ENCODE data around the gene VPS37C. TPM values are rescaled to one million over a fixed set of nuclear protein-coding genes. Genes with fewer than 3 reads are reported as not detected.

The VPS37C gene
- total RNA-seq, 1 experiment from 2014 or later: 19.0 TPM

GRCh38 chr11:61112575-61112974 is 48.7 kb downstream of the VPS37C start:
- Histone ChIP-seq H3K18ac (ENCODE audit: insufficient read length, low read depth, low read length) (no peak overlapping the region), H4K20me1 (ENCODE audit: control insufficient read depth, insufficient read depth, insufficient read length) (no peaks in the 10 kb centered on the region), H4K8ac (replicated peaks; ENCODE audit: insufficient read length, low read depth, low read length) (no peak overlapping the region), H2AK5ac (ENCODE audit: insufficient read length, low read length) (no peak overlapping the region), H4K5ac (ENCODE audit: insufficient read length, low read depth, low read length) (no peak overlapping the region), H4K91ac (ENCODE audit: insufficient read length, low read depth, low read length) (no peak overlapping the region), H3K27me3 (ENCODE audit: insufficient read depth, low read length) (no peaks in the 10 kb centered on the region), H3K79me2 (ENCODE audit: insufficient read depth, low read length) (no peaks in the 10 kb centered on the region), H3K4me2 (ENCODE audit: insufficient read depth, insufficient read length, low read length) (no peak overlapping the region), H3K23ac (ENCODE audit: insufficient read length, low read depth, low read length) (no peak overlapping the region), H2BK15ac (ENCODE audit: low read depth, low read length) (no peak overlapping the region), H2BK20ac (ENCODE audit: low read depth, low read length, poor library complexity, severe bottlenecking) (no peak overlapping the region), H3K27ac (ENCODE audit: insufficient read length, low read depth, low read length) (no peak overlapping the region), H2BK5ac (ENCODE audit: insufficient read length, low read length) (no peak overlapping the region), H3K23me2 (ENCODE audit: insufficient read length, low read depth, low read length, poor library complexity, severe bottlenecking) (no peaks in the 10 kb centered on the region), H2BK120ac (ENCODE audit: low read depth, low read length, poor library complexity, severe bottlenecking) (no peak overlapping the region), H2AFZ (ENCODE audit: low read length) (no peak overlapping the region), H3K4ac (ENCODE audit: low read depth, low read length) (no peak overlapping the region), H3K4me1 (ENCODE audit: insufficient read depth, low read length) (no peaks in the 10 kb centered on the region), H2BK12ac (ENCODE audit: insufficient read length, low read depth, low read length) (no peak overlapping the region), H3K79me1 (ENCODE audit: insufficient read depth, low read depth, low read length, poor library complexity, severe bottlenecking) (no peaks in the 10 kb centered on the region), H3K9ac (ENCODE audit: extremely low read depth, insufficient read length, low read length) (no peak overlapping the region), H3K14ac (ENCODE audit: insufficient read depth, low read length) (no peak overlapping the region), H3K56ac (ENCODE audit: insufficient read length, low read depth, low read length) (no peak overlapping the region), H3T11ph (ENCODE audit: low read length) (no peak overlapping the region), H3K9me3 (ENCODE audit: control insufficient read depth, low read depth, low read length) (no peaks in the 10 kb centered on the region)
- H3K27ac Mint-ChIP-seq: no peak overlapping the region
- no peak for DNase-seq
- H3K9me3 Mint-ChIP-seq: no peaks in the 10 kb centered on the region; a peak in 1 of 5 replicates
- H3K4me3 Mint-ChIP-seq: no peak overlapping the region
- H3K4me1 Mint-ChIP-seq: no peaks in the 10 kb centered on the region
- peaks cover 3% of the 10 kb centered on the region; the same call in 1 of the 2 replicates for H3K27me3 Mint-ChIP-seq (ENCODE audit: low read depth)
- no peaks in the 10 kb centered on the region for H3K36me3 Mint-ChIP-seq (ENCODE audit: insufficient read depth in 1 of 3, low read depth in 3 of 3)
- WGBS (ENCODE audit: extremely low coverage, insufficient read length, low lambda C conversion rate): no CpG with 5 or more reads among the region's 6 CpGs
- TF ChIP-seq, protein P1, sequence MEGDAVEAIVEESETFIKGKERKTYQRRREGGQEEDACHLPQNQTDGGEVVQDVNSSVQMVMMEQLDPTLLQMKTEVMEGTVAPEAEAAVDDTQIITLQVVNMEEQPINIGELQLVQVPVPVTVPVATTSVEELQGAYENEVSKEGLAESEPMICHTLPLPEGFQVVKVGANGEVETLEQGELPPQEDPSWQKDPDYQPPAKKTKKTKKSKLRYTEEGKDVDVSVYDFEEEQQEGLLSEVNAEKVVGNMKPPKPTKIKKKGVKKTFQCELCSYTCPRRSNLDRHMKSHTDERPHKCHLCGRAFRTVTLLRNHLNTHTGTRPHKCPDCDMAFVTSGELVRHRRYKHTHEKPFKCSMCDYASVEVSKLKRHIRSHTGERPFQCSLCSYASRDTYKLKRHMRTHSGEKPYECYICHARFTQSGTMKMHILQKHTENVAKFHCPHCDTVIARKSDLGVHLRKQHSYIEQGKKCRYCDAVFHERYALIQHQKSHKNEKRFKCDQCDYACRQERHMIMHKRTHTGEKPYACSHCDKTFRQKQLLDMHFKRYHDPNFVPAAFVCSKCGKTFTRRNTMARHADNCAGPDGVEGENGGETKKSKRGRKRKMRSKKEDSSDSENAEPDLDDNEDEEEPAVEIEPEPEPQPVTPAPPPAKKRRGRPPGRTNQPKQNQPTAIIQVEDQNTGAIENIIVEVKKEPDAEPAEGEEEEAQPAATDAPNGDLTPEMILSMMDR (conservative IDR thresholded peaks at IDR 0.05): no peak
